Uterus (tissue), 2 donors: ENCODE data around the gene KCNJ14.

ENCODE experiments used
- POLR2A ChIP-seq, 2 donors: fragments of 450-650 bp; IDR thresholded peaks; one replicate each; pipeline ENCODE4 v1.6.1; 2016; ENCODE audit warnings: antibody characterized with exemption in 2 of 2, mild to moderate bottlenecking in 1 of 2, moderate library complexity in 1 of 2
- TF ChIP-seq, protein P1 (sequence below), 4 experiments: fragments of 200-600 bp in 2 of 4; fragments of 450-650 bp in 2 of 4; sonication (generic) in 2 of 4; IDR thresholded peaks; one replicate each; pipeline ENCODE4 v1.5.1; 2016 to 2019; ENCODE audit warnings: antibody characterized with exemption in 4 of 4, mild to moderate bottlenecking in 2 of 4, moderate library complexity in 1 of 4

DNA sequence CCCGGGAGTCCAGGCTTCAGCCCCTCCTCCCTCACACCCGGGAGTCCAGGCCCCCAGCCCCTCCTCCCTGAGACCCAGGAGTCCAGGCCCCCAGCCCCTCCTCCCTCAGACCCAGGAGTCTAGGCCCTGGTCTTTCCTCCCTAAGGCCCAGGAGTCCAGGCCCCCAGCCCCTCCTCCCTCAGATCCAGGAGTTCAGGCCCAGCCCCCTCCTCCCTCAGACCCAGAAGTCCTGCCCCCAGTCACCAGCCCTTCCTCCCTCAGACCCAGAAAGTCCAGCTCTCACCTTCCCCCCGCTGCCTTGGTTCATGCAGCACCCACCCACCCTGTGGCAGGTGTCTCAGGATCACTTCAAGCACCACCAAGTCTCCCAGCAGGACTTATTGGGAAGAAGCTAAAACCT is 27.9 kb downstream of the KCNJ14 start:
- TF ChIP-seq, protein P1, sequence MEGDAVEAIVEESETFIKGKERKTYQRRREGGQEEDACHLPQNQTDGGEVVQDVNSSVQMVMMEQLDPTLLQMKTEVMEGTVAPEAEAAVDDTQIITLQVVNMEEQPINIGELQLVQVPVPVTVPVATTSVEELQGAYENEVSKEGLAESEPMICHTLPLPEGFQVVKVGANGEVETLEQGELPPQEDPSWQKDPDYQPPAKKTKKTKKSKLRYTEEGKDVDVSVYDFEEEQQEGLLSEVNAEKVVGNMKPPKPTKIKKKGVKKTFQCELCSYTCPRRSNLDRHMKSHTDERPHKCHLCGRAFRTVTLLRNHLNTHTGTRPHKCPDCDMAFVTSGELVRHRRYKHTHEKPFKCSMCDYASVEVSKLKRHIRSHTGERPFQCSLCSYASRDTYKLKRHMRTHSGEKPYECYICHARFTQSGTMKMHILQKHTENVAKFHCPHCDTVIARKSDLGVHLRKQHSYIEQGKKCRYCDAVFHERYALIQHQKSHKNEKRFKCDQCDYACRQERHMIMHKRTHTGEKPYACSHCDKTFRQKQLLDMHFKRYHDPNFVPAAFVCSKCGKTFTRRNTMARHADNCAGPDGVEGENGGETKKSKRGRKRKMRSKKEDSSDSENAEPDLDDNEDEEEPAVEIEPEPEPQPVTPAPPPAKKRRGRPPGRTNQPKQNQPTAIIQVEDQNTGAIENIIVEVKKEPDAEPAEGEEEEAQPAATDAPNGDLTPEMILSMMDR (IDR thresholded peaks at IDR 0.05) = no peak
- no peak for TF ChIP-seq POLR2A (IDR thresholded peaks at IDR 0.05)
